ENCODE data around the gene OR2H1.

The OR2H1 gene

DNA sequence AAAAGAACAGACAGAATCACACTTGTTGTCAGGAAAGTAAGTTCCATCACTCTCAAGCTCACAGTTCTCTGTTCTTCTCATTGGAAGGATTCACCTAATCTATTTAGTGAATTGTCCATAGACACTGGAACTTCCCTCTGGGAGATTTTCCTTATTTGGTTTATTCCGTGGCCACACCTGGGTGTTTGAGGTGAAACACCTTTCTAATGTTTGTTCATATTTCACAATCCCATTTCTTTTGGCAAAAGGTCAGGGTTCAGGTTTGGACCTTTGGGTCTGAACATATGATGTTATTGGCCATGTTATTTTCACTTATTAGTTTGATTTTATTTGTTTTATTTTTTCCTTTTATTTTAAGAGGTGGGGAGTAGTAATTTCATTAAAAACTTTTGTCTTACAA lies 26.8 kb downstream of the OR2H1 start:
- no peak for DNase-seq (ENCODE audit: low read depth)

DNA sequence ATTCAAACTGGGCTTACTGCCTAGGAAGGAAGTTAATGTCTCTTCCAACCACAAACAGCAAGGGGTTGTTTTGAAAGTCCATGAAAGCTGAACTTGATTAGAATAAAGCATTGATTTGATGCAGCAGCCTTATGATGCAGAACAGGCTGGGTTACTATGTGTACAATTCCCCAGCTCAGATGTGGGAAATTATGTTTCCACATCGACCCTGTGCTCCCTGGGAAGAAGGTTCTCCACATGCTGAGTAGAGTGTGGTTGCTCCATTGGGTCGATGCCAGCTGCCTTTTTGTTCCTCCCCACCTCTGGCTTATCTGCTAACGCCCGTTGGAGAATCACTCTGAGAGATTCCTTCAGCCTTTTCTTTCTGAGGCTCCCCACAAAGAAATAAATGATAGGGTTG lies 29.6 kb downstream of the OR2H1 start:
- no peak for DNase-seq (ENCODE audit: low read depth)

DNA sequence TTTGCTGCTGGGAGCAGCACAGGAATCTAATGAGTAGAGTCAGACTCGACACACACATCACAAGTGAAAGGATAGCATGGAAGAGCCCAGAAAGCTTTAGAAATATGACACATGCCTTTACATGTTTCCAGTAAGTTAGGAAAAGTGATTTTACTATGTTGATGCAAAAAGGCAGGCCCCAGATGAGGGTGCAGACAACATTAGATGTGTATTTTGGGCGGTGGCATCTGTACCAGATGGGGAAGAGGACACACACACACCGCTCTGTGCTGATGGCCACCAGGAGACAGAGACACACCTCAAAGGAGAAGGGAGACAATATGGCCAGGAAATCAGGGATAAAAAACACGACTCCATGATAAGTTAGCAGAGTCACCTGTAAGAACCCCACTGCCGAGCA lies 30.2 kb downstream of the OR2H1 start:
- DNase-seq (ENCODE audit: low read depth): no peak

DNA sequence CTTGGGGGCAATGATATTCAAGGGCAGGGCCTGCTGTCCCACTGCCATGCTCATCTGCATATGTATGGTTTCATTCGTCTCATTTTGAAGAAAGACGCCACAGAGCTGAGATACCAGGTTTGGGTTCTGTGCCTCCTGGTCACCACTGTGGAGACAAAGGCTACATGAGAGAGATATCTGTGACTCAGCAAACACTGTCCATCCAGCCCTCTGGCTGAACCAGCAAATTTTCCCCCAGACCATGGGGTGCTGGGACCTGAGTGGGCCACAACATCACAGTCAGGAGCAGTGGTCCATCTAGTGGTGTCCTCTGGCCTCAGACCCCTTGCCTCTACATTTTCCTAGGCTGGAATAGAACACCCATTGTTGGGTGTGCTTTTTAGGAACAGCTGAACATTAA lies 30.7 kb downstream of the OR2H1 start, which contains the start of gene MAS1L:
MAS1L (minus strand) TSS at position 297 of the 400 bp plus-strand sequence; CDS start at position 243, 54 bp downstream.
- DNase-seq (ENCODE audit: low read depth): no peak

DNA sequence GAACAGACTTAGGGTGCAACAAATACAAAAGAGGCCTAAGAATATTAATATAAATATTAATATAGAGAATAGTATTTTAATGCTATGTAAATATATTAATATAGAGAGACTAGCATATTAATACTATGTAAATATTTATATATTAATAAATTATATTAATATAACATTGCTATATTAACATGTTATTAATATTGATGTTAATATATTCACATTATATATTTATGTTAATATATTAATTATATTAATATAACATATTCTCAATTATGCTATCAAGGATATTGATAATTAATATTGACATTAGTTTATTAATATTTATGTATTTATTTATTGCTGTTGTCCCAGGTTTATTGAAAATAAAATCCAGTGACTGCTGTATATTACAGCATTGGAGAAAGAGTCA lies 31.9 kb downstream of the OR2H1 start:
- DNase-seq (ENCODE audit: low read depth): no peak

DNA sequence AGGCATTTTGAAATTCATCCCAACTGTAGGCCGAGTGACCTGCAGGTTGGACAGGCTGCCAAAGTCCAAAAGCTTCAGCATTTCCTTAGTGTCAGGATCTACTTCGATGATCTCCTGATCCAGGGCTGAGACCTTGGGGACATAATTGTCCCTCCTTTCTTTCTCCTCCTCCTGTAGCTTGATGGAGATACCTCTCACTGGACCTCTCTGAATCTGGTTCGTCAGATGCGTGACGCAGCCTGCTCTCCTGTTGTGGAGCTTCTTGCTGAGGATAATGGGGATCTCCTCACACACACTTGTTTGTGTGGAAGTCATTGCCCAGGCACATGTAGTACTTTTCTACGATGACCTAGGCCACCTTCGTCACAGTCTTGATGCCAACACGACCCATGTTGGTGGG lies 32.3 kb downstream of the OR2H1 start:
- DNase-seq (ENCODE audit: low read depth): no peak

DNA sequence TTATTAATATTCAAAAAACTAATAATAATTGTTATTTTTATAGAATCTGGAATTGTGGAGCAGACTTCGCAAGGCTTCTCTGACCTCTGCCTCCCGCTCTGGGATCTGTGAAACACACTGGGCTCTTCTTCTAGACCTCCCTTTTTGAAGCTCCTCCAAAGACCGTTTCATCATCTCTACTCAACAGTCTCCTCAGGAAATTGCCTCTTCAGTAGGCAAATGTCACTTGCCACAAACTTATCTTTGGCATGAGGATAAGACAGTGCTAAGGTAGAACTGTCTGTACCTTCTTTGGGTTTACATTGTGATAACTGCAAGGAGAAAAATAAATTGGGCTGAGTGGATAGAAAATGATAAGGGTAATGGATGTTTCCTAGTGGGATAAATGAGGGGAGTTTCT lies 33.1 kb downstream of the OR2H1 start:
- no peak for DNase-seq (ENCODE audit: low read depth)

DNA sequence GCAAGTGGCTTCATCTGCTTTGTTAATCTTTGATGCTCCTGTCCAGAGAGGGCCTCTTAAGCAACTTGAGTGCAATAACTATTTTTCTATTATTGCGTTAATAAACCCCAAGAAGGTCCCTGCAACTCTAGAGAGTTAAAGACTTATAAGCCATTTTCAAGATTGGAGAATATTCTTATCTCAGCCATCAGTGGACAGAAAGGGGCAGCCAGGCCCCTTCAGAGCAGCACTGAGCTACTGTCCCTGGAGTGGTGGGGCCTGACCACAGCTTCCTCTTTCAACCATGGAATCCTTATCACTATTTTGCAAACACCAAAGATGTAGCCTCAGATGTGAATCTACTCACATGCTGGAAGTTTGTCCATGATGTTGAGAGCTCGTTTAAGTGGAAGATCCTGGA lies 33.6 kb downstream of the OR2H1 start:
- DNase-seq (ENCODE audit: low read depth): no peak

DNA sequence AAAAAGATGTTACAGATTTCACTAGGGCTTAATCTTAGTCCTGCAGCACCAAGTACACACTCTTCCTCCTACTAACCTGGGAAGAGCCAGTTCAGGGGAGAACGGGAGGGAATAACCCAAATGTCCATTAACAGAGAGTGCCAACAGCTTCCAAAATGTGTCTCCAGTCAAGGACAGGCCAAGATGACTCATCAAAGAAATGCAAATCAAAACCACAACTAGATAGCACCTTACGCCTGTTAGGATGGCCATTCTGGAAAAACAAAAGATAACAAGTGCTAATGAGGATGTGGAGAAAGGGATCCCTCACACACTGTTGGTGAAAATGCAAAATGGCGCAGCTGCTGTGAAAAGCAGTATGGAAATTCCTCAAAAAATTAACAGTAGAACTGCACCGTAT lies 34.6 kb downstream of the OR2H1 start:
- no peak for DNase-seq (ENCODE audit: low read depth)

DNA sequence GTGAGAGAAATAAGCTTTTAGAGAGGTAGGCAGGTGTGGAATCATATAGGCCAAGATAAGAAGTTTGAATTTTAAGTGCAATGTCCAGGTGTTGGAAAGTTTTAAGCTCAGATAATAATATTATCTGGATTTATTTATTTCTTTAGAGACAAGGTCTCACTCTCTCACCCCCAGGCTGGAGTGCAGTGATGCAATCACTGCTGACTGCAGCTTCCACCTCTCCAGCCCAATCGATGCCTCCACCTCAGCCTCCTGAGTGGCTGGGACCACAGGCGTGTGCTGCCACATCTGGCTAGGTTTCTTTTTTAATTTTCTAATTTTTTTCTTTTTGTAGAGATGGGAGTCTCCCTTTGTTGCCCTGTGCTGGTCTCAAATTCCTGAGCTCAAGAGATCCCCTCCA lies 36.3 kb downstream of the OR2H1 start:
- no peak for DNase-seq (ENCODE audit: low read depth)

DNA sequence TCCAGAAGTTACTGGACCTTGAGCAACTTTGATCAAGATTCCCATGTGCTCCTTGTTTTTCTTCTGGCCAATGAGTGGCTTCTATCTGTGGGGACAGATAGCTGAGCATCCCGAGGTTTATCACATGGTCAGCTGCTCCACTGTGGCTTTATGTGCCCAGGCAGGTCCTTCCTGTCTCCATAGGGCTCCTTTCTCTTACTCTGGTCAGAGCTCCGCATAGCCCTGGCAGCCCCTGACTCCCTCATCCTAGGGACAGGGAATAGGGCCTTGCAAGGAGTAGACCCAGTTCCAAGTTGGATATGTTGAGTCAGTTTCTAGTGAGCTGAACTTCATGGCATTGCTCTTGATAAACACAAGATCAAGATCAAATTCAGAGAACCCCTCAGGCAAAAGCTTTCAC lies 37.2 kb downstream of the OR2H1 start:
- no peak for DNase-seq (ENCODE audit: low read depth)

DNA sequence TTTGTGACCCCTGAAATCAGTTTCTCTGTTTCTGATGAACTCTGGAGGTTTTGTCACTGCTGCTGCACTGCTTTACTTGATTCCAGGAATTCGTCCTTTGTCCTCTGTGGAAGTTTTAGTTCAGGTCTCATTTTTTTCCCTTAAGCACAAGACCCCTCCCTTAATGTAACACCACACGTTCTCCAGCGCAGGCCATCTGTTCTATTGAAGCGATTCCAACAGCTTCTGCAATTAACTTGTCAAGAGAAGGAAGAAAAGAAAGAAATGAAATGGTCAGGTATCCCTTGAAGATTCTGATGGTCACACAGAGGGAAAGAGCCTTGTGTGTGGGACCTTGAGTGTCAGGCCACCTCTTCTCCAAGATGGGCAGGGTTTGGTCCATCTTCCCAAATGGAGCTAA lies 38.6 kb downstream of the OR2H1 start:
- DNase-seq (ENCODE audit: low read depth): no peak

DNA sequence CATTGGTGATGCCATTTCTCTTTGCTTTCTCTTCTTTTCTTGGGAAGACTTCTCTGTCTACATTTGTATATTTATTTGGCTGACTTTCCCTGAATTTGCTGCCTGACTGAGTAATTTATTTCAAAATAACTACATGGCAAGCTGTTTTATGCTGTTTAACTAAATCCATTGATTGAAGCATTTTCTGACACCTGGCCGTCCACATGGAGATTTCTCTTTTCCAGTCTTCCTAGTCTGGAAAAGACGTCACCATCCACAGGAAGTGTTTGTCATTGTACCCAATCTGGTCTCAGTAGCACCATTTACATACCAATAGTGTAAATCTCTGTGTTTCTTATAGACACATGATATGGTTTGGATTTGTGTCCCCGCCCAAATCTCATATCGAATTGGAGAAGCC lies 40.0 kb downstream of the OR2H1 start:
- no peak for DNase-seq (ENCODE audit: low read depth)

DNA sequence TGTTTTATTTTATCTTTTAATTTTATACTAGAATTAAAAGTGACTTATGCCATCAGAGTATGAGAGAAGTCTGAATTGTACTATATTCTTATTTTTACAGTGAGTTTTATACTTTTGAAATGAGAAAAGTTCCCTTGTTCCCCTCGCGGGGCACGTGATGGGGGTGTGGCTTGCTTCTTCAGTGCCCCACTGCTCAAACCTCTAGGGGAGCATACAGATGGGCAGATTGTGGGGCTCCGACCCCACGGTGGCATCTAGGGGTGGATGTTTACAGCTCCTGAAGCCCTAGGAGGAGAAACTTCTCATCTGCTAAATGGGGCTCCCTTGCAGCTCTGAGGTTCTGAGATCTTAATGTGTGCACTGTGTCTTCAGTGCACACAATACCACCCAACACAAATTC lies 42.7 kb downstream of the OR2H1 start:
- no peak for DNase-seq (ENCODE audit: low read depth)

DNA sequence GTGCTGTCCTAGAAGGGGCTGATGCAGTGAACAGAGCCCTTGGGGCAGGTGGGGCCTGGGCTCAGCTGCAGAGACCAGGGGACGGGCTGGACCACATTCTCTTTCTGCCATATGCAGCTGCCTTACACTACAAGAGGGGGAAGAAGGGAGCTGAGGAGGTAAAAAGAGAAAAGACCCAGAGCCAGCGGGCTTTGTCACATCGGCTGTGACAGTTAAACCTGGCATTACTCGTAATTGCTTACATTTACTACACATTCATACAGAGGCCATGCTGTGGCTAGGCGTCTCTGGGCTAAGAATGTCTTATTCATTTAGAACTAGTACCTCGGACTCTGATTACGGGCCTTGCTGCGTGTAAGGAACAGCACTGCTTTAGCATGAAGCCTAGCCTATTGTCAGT lies 43.6 kb downstream of the OR2H1 start:
- no peak for DNase-seq (ENCODE audit: low read depth)

DNA sequence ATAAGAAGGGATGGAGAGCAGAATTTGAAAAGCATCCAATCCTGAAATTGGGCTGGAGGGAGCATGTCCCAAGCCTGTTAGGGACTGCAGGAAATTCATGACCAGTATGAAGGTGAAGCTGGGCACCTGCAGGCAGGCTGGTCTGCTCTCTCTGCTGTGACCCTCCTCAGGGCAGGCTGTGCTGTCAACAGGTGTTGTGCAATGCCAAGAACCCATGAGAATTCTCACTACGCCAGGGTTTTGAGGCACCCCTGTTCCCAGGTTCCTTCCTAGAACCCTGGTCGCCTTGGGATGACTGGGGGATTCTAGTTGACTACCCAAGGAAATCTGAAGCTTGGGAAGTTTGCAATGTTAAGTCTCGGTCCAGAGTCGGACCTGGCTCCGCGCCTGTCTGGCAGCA lies 44.2 kb downstream of the OR2H1 start:
- no peak for DNase-seq (ENCODE audit: low read depth)

DNA sequence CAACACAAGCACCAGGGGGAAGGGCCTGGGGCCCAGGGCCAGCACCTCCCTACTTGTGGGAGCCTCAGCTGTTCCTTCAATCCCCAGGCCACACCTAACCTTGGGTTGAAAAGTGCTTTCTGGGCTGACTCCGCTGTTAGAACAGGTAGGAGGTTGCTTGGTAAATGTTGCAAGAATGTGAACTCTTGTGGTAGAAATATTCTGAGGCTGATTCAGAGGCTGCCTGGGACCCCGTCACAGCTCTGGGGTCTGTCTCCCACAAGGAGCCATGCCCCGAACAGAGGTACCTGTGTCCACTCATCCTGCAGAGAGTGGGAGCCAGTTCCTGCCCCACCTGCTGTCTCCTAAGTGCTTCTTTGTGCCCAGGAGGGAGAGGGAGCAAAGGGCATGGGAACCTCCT lies 45.2 kb downstream of the OR2H1 start:
- no peak for DNase-seq (ENCODE audit: low read depth)

DNA sequence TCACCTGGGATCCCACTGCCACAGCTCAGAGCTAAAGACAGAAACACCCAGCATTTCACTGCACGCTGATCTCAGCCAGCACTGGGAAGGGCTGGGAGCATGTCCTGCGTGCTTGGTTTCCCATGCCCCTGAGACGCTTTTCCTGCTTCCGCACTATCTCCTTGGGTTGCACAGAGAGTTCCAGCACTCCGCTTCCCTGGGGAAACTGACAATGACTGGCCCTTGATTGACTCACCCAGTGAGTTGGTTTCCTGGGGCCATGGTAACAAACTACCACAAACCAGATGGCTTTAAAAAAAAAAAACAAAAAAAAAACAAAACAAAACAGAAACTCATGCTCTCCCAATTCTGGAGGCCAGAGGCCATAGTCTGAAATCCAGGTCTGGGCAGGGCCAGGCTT lies 45.6 kb downstream of the OR2H1 start:
- no peak for DNase-seq (ENCODE audit: low read depth)

DNA sequence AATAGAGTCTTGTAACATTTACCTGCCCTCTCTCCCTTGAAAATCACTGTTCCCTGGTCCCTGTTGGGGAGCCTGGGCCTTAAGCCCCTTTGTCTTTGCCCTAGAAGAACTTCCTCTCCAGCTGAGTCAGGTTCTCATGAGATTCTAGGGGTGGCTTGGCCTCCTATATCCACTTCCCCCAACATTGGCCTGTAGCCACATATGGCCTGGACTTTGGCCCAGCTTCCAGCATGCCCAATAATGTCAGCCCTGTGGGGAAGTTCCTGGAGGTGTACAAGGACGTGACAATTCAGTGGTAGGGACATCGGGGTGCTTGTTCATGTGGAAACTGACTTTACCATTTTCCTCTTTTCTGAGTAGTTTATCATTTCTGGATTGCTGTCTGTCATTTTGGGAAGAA lies 48.0 kb downstream of the OR2H1 start:
- no peak for DNase-seq (ENCODE audit: low read depth)

DNA sequence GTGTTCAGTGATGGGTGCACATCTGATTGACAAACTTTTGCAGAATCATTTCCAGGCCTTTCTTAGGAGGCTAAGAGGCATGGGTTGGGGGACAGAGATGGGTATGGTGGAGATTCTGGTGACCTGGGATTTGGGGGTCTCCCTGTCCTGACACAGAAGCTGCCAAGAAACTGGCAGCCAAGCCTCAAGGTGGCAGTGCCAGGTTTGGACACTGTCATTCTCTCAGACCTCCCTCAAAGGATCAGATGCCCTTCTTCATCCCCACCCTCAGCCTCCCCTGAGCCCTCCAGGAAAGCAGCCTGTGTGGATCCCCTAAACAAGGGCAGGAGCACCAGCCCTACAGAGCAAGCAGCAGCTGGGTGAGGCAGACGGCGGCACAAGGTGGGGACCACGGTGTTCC lies 48.9 kb downstream of the OR2H1 start:
- no peak for DNase-seq (ENCODE audit: low read depth)

DNA sequence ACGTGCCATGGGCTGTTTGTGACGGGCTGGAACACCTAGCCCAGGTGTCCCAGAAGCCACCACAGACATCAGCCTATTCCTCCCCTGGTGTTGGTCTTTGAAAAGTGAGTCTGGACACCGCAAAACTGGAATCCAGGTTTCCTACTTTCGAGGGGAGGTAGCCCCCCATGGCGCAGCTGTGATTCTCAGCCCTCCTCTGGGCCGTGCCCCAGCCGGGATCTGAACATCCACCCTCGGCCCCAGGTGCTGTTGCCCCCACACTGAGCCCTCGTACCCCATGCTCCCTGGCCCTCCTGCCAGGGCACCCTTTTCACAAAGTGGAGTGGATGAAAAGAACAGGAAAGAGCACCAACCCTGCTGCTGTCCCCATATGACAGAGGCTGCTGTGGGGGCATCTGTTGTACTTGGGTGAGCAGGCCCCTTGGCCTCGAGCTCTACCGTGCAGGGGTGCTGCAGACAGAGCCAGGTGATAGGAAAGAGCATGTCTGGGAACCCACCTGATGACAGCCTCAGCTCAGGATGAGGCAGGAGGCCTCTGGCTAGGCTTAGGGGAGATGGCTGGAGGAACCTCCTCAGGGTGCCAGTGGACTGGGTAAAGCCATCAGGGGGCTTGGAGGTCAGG lies 49.6 kb downstream of the OR2H1 start:
- no peak for DNase-seq (ENCODE audit: low read depth)

DNA sequence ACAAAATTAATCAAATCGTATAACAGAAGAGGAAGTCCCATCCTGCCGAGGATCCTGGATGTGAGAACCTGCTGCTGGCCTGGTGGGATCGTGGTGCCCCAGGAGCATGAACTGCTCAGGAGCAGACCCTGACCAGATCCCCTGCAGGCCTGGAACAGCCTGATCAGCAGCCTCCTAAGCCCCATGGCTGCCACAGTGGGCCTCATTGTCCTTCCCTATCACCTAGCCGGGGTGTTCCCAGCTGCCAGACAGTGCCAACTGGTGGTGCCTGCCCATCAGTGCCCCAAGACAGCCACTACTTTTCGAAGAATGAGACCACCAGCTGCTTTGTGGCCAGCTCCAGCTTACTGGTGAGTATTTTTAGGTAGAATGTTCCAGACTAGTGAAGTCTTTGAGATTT lies 50.4 kb downstream of the OR2H1 start:
- DNase-seq (ENCODE audit: low read depth): no peak

DNA sequence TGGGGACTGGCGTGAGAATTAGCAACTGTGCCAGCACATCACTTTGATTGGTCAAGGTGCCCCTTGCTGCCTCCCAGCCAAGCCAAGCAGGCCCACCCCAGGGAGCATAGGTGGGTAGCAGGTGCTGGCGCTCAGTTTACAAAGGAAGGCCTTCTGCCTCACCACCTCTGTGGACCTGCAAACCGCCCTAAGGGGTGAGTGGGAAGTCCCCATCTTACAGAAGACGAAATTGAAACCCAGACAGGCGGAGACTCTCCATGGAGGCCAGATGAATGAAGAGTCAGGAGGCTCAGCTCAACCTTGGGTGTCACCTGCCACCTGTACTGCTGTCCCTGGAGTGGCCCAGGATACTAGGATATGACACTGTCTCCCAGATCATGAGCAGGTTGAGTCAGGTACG lies 52.3 kb downstream of the OR2H1 start:
- no peak for DNase-seq (ENCODE audit: low read depth)

DNA sequence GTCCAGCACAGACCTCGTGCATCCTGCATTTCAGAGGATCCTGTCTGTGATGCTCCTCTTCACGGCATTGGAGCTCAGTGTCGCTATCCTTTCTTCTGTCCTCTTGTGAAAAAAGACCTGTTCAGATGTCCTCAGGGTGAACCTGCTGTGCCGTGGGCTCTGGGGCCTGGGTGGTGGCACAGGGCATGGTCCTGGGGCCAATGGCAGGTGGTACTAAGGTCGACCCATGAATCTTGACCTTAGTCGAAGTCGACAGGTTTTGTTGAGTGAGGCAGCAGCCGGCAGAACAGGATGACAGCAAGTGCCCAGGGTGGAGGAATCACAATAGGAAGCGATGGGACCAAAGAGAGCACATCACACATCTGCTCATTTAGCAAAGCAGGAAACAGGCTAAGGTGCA lies 52.8 kb downstream of the OR2H1 start:
- no peak for DNase-seq (ENCODE audit: low read depth)

DNA sequence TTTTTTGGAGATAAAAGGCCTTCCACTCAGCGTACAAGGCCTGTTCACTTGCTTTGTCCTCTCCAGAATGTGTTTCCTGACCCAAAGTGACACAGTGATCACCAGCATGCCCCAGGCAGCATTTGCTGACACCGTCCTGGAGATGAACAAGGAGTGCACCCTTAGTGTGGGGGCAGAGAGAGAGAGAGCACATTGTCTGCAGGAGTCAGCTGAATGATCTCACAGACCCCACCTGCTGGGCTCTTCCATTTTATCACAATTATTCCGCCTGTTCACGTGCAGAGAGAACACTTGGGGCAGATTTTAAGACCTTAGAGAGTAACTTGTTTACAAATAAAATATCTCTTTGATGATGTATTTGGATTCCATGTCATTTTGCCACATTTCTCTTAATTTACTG lies 53.2 kb downstream of the OR2H1 start:
- DNase-seq (ENCODE audit: low read depth): no peak

Measured in stimulated activated CD8-positive, alpha-beta memory T cell treated with anti-CD3 and anti-CD28 coated beads, Interleukin-15, amount 100 ng/mL, for 24 hours (primary cell).